Large intestine (tissue), 3 donors: ENCODE data around the gene RAB6B. TPM values are rescaled to one million over a fixed set of nuclear protein-coding genes. Genes with fewer than 3 reads are reported as not detected.

ENCODE experiments used
- DNase-seq, 2 donors: peaks; one replicate each; pipeline versions ENCODE4 v3.0.0 to v3.0.0-alpha.2; 2013
- H3K27ac ChIP-seq: one replicate; pipeline ENCODE4 v1.5.1; 2013; ENCODE audit warnings: low read length
- H3K27me3 ChIP-seq: 2 replicates; pipeline ENCODE4 v1.6.1; 2013; ENCODE audit warnings: low read length; ENCODE audit not compliant: control insufficient read depth, insufficient read depth
- H3K36me3 ChIP-seq: 2 replicates; pipeline ENCODE4 v1.6.1; 2013; ENCODE audit warnings: low read length; ENCODE audit not compliant: control insufficient read depth, insufficient read depth
- H3K4me1 ChIP-seq: one replicate; pipeline ENCODE4 v1.6.1; 2013; ENCODE audit warnings: low read length; ENCODE audit not compliant: control insufficient read depth, insufficient read depth
- H3K4me3 ChIP-seq: one replicate; pipeline ENCODE4 v1.5.1; 2013; ENCODE audit warnings: low read length
- H3K9me3 ChIP-seq: one replicate; pipeline ENCODE4 v1.6.1; 2013; ENCODE audit warnings: mild to moderate bottlenecking, low read depth, low read length, moderate library complexity; ENCODE audit not compliant: control insufficient read depth
- WGBS: methylation state at CpG from one replicate; pipeline ENCODE4 v1.1.5; 2013; ENCODE audit warnings: low lambda C conversion rate; ENCODE audit not compliant: insufficient coverage; 5-methylcytosine and 5-hydroxymethylcytosine counted together
- polyA plus RNA-seq: library from polyadenylated mRNA; unstranded; fragments of 120-200 nt; gene quantifications from one replicate; pipeline ENCODE4 v1.2.1, GENCODE V29; 2013

The RAB6B gene
- polyA plus RNA-seq, 1 donor = 8.8 TPM

DNA sequence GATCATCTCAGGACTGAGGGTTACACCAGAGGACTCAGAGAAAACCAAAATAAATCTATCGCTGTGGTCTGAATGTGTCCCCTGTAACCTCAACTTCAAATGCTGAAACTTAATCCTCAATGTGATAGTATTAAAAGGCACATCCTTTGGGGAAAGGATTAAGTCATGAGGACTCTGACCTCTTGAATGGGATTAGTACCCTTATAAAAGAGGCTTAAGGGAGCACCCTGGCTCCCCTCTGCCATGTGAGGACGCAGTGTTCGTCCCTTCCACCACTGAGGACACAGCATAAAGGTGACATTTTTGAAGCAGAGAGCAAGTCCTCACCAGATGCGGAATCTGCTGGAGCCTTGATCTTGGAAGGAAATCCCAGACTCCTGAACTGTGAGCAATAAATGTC, 50.6 kb downstream of the RAB6B start:
- Histone ChIP-seq H3K27ac (no peak overlapping the region), H3K4me1 (no peaks in the 10 kb centered on the region), H3K36me3 (no peaks in the 10 kb centered on the region), H3K9me3 (no peaks in the 10 kb centered on the region), H3K4me3 (no peak overlapping the region), H3K27me3 (peaks cover 6% of the 10 kb centered on the region)
- 80% methylated on average over 2 of the region's 4 CpGs for WGBS
- DNase-seq = no peak

DNA sequence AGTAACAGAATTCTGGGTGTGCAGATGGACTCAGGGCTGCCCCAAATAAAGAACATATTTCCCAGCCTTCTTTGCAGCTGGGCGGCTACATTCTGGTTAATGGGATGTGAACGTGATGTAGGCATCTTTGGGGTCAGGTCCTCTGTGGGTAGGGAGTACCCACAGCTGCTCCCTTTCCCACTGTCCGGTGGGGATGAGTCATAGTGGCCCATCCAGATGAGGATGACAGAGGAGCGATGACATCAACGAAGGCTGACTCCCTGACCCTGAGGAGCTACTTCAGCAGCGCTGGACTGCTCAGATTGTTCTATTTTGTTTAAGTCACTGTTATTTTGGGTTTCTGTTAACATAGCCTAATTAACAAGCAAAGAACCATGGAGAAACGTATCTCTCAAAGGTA, 52.0 kb downstream of the RAB6B start:
- DNase-seq = no peak
- Histone ChIP-seq H3K36me3 (no peaks in the 10 kb centered on the region), H3K27me3 (peaks cover 6% of the 10 kb centered on the region), H3K4me3 (no peak overlapping the region), H3K27ac (no peak overlapping the region), H3K4me1 (no peaks in the 10 kb centered on the region), H3K9me3 (no peaks in the 10 kb centered on the region)
- no CpG with 5 or more reads among the region's 7 CpGs for WGBS

DNA sequence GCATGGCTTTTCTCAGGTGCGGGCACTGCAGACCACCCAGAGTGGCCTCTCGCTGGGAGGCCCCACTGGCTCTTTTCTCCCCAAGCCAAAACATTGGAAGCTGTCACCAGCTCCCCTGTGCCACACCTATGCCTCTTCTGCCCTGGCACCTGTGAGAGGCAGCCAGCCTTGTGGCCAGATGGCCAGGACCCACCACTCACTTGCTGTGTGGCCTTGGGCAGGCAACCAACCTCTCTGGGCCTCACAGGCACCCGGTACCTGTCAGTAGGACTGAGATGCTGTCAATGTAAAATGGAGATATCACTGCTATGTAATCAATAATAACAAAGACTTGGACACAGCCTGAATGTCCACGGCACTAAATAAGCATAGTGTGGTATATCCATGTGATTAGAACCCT, 53.5 kb downstream of the RAB6B start:
- no CpG with 5 or more reads among the region's 4 CpGs for WGBS
- H3K36me3 ChIP-seq = no peaks in the 10 kb centered on the region
- peaks cover 2% of the 10 kb centered on the region for H3K27me3 ChIP-seq
- no peaks in the 10 kb centered on the region for H3K9me3 ChIP-seq
- DNase-seq = no peak
- H3K4me3 ChIP-seq = no peak overlapping the region
- no peak overlapping the region for H3K27ac ChIP-seq
- H3K4me1 ChIP-seq = no peaks in the 10 kb centered on the region

DNA sequence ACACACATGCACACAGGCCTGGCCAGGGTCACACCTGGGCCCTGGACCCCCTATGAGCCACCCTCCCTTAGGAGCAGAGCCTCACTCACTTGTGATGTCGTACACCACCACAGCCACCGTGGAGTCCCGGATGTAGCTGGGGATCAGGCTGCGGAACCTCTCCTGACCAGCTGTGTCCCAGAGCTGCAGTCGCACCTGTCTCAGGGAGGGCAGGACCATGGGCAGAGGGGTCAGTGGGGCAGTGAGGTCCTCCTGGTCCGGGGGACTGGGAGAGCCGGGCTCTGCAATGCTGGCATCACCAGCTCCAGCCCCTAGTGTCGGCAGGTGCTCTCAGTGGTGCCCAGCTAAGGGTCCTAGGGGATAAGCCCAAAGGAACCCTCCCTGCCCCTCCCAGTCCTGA, 54.5 kb downstream of the RAB6B start:
- no peaks in the 10 kb centered on the region for H3K9me3 ChIP-seq
- H3K4me3 ChIP-seq = no peak overlapping the region
- no peak for DNase-seq
- peaks cover 2% of the 10 kb centered on the region for H3K27me3 ChIP-seq
- H3K36me3 ChIP-seq = no peaks in the 10 kb centered on the region
- no peak overlapping the region for H3K27ac ChIP-seq
- WGBS = no CpG with 5 or more reads among the region's 8 CpGs
- H3K4me1 ChIP-seq = no peaks in the 10 kb centered on the region

DNA sequence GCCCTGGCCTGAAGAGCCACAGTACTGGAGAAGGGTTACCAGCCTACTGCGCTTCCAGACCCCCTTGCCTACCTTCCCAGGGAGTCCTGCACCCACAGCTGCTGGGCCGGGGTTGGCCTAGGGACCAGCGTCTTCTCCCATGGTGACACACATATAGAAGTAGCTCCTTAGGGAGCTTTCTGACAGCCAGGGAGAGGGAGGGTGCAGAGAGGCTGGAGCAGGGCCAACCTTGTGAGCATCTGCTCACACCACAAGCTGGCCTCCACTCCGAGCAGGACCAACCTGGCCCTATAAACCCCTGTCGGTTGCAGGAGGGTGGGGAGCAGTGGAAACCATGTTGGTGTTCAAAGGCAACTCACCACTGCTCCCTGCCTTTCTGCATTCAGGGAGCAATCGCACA, 54.9 kb downstream of the RAB6B start:
- Histone ChIP-seq H3K4me3 (no peak overlapping the region), H3K27ac (no peak overlapping the region), H3K27me3 (peaks cover 2% of the 10 kb centered on the region), H3K9me3 (no peaks in the 10 kb centered on the region), H3K4me1 (no peaks in the 10 kb centered on the region), H3K36me3 (no peaks in the 10 kb centered on the region)
- no CpG with 5 or more reads among the region's 6 CpGs for WGBS
- no peak for DNase-seq

DNA sequence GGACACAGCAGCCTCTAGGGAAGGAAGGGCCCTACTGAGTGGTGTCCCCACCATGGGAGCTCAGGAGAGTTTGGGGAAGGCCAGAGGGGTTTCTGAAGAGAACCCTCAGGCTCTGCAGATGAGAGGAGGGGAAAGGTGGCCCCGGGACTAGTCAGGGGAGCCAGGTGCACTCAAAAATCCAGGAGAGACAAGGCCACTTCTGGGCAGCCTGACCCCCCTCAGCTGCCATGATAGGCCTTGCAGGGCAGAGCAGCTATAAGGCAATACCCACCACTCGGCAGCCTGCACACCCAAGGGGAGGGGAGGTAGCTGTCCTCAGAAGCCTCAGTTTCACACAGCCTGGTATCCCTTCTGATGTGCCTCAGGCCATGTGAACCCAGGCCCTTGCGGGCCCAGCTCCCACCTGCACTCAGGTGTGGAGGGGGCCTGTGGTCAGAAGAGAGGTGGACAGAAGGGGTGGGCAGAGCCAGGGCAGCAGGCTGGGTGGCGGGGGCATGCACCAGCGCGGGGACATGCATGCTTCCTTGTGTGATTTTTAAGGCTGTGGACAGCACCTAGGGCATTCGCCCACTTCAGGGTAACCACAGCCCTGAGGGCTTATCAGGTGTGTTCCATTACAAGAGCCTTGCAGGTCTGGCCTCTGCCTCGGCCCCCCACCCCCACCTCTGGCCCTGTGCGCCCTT, 55.5 kb downstream of the RAB6B start:
- no peak overlapping the region for H3K4me3 ChIP-seq
- no peak for DNase-seq

DNA sequence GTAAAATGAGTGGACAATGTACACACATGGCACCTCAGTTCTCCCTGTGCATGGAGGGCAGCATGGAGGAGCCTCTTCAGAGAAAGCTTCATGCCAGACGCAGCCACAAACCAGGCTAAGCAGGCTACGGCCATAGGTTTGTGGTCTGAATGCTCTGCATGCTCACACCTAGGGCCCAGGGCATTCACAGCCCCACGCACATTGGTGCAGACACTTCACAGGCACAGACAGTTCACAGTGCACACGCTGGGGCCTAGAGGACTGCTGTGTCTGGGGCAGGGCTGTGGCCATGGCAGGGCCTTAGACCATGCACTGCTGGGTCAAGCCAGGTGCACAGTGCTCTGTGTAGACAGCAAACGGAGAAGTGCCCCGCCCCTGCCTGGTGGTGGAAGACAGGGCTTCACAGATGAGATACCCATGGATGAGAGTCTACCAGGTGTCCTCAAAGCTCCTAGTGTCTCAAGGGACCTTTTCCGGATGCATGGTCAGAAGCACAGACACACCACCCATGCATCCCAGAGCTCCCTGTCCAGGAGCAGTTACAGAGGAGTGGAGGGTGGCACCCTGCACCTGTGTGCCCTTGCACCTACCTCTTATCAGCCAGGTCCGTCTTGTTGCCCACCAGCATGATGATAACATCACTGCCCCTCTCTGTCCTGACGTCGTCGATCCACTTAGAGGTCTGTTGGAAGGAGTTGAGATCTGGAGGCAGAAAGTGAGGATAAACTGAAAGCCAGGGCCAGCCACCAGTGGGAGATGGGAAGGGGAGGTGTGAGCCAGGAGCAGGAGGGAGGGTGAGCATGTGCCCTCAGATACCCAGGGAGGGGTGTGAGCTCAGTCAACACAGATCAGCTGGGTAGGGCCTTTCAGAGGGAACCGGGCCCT, 56.5 kb downstream of the RAB6B start:
- Histone ChIP-seq H3K4me3 (no peak overlapping the region), H3K9me3 (no peaks in the 10 kb centered on the region), H3K27ac (no peak overlapping the region), H3K27me3 (peaks cover under 1% of the 10 kb centered on the region), H3K4me1 (no peaks in the 10 kb centered on the region), H3K36me3 (no peaks in the 10 kb centered on the region)
- no CpG with 5 or more reads among the region's 12 CpGs for WGBS
- no peak for DNase-seq

More for the DNA sequence above, 55.5 kb downstream of the RAB6B start:
- peaks cover 2% of the 10 kb centered on the region for H3K27me3 ChIP-seq
- WGBS = no CpG with 5 or more reads among the region's 9 CpGs
- H3K9me3 ChIP-seq = no peaks in the 10 kb centered on the region
- H3K36me3 ChIP-seq = no peaks in the 10 kb centered on the region
- H3K4me1 ChIP-seq = no peaks in the 10 kb centered on the region
- no peak overlapping the region for H3K27ac ChIP-seq

DNA sequence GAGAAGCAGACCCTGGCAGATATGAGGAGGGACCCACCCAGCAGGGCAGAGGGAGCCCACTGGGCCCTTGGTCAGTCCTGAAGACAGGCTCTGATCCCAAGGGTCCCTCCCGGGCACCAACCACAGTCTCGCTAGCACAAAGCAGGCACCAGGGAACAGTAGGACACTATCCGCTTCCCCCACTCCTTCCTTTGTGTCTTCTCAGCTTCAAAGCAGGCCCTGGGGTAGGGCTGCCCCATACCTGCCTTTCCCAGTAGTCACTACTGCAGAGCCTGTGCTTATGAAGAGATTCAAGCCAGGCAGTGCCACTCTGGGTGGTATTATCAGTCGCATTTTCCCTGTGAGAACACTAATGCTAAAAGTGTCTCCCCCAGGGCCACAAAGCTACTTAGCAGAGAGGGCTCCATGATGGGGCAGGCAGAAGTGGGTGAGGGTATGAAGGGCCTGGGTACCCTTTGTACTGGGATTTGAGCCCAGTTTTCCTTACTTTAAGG, 57.3 kb downstream of the RAB6B start:
- no peaks in the 10 kb centered on the region for H3K27me3 ChIP-seq
- no peak overlapping the region for H3K27ac ChIP-seq
- H3K4me3 ChIP-seq = no peak overlapping the region
- H3K9me3 ChIP-seq = no peaks in the 10 kb centered on the region
- H3K36me3 ChIP-seq = no peaks in the 10 kb centered on the region
- no peak for DNase-seq
- H3K4me1 ChIP-seq = no peaks in the 10 kb centered on the region
- no CpG with 5 or more reads among the region's 4 CpGs for WGBS

DNA sequence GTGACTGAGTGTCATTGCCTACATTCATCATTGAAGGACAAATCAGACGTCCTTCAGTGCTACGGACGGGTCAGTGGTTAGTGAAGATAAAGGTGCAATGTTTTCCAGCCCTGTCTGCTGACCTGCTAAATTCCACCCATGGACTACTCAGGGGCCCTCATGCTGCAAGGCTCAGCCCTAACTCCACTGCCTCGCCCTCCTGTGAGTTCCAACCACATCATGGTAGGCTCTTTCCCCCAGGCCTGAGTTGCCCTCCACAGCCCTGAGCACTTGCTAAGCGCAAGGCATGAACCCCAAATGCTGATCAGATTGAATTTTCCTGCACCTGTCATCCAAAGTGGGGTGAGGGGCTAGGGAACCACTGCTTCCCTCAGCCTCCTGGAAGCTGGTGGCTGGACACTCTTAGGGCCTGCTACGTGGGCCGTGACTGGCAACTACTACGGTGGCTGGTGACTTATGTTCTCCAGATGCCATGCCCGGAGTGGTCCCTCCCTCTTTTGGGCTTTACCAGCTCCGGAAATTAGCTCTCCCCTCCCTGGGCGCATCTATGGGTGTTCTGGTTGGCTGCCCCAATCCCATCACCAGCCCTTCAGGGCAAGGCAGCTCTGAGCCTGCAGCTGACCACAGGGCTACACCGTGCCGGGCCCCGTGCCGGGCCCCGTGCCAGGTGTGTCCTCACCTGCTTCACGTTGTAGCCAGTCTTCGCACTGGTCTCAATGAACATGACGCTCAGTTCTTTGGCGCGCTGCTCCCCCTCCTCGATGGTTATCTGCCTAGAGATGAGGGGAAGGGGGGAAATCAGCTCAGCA, 58.0 kb downstream of the RAB6B start:
- no peaks in the 10 kb centered on the region for H3K9me3 ChIP-seq
- no peak overlapping the region for H3K4me3 ChIP-seq
- WGBS = no CpG with 5 or more reads among the region's 22 CpGs
- no peak overlapping the region for H3K27ac ChIP-seq
- no peaks in the 10 kb centered on the region for H3K4me1 ChIP-seq
- no peaks in the 10 kb centered on the region for H3K27me3 ChIP-seq
- no peaks in the 10 kb centered on the region for H3K36me3 ChIP-seq
- no peak for DNase-seq

DNA sequence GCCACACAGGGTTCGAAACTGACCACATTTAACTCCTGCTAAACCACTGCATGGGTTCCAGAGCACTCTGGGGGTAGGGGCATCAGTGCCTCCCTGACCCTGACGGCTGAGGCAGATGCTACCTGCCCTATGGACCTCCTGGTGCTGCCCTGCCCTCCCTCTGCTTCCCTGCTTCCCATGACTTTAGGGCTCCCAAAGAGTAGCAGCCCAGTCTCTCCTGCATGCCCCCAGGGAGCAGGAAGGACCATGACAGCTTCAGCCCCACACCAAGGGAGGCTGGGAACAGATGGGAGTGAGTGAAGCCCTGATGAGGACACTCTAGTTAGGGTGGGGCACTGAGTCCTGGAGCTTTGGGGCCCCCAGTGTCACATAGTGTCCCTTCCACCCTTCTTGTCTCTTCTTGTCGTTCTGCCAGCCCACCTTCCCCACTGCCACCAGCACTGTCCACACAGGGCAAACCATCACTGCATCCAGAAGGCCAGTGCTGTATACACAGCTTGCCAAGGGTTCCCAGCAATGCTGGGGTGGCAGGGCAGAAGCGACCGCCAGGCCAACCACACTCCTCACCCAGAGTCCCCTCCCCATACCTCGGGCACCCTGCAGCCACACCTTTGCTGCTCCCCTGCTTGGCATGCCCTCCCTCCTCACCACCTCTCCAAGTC, 59.1 kb downstream of the RAB6B start:
- WGBS = no CpG with 5 or more reads among the region's 6 CpGs
- H3K9me3 ChIP-seq = no peaks in the 10 kb centered on the region
- no peaks in the 10 kb centered on the region for H3K36me3 ChIP-seq
- no peak overlapping the region for H3K27ac ChIP-seq
- no peaks in the 10 kb centered on the region for H3K4me1 ChIP-seq
- H3K4me3 ChIP-seq = no peak overlapping the region
- no peaks in the 10 kb centered on the region for H3K27me3 ChIP-seq
- DNase-seq = no peak
